NCI-H2196 treated with DMSO at 0.1 percent for 48 hours (cell line): ENCODE measurements around the gene RBP4.

Experiments used
- DNase-seq: peaks from one replicate; lab custom pipeline; 2025; ENCODE audit not compliant: unreplicated experiment; lab: John Stamatoyannopoulos, UW

Gene RBP4

DNA sequence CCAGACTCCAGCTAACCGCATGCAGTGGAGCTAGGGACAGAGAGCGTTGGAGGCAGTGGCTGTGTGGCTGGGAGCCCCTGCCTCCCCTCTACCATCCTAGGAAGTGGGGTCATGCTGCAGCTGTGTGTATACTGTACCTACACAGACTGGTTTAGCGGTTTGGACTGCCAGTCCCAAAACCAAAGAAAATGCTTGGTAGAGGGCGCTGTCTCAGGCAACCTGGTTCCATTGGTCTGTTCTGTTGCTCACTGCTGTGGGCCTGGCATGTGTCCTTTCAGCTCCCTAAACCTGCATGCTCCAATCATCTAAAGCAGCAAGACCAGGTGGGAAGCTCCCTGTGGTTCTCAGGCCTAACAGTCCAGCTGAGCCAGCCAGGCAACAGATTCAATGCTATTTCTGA lies 4.5 kb downstream of the RBP4 start:
- DNase-seq = no peak

DNA sequence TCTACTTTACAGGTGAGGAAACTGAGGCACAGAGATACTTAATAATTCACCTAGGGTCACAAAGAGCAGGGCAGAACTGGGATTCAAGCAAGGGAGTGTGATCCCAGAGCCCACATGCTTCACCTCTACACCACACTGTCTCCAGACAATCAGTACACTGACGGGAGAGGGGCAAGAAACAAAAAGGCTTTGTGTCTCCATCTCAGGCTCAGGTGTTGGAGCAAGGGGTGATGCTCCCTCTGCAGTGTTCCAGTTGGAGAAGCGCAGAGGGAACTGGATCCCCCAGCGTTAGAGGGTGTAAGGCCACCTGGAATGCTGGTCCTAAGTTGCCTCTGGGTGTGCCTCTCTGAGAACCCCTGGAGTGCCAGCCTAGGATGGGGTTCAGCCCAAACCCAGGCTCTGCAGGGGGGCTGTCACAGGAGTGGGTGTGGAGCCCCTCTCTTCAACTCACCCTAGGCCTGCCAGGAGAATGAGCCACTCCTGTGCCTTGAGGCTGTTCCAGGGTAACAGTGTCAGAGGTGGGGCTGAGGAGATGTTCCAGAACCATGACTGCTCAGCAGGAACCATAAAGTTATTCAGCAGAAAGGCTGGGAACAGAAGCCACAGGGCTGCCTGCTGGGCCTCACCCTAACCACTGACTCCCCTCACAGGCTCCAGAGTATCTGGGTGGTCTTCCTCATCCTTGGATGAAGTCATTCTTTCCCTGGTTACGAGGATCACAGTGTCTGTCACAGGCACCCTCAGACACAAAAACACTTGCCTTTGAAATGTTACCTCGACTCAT lies 5.5 kb downstream of the RBP4 start:
- no peak for DNase-seq

DNA sequence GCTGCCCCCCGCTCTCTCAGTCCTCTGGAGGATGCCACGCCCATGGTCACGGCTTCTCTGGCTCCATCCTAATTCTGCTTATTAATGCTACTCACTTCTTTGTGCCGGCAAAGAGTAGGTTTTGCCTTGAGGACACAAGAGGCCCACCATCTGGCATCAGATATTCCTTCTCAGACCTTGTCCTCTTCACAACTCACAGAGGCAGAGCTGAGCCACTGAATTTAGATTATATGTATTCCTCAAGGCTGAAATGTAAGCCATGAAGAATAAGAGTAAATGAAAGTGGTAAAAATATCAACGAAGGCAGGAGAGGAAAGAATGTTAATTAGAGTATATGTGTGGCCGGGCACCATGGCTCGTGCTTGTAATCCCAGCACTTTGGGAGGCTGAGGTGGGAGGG lies 6.5 kb downstream of the RBP4 start:
- DNase-seq = no peak

DNA sequence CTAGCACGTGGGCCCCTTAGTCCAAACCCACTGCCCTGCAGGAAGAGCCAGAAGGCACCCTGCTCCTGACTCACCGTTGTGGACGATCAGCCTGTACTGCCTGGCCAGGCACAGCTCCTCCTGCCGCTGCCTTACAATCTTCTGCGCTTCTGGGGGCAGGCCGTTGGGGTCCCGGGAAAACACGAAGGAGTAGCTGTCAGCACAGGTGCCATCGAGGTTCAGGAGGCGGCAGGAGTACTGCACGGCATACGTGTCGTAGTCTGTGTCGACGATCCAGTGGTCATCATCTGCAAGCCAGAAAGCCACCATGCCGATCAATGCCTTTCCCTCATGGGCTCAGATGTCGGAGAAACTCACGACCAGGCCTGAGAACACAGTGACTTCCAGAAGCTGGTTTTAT lies 7.3 kb downstream of the RBP4 start:
- DNase-seq = no peak

DNA sequence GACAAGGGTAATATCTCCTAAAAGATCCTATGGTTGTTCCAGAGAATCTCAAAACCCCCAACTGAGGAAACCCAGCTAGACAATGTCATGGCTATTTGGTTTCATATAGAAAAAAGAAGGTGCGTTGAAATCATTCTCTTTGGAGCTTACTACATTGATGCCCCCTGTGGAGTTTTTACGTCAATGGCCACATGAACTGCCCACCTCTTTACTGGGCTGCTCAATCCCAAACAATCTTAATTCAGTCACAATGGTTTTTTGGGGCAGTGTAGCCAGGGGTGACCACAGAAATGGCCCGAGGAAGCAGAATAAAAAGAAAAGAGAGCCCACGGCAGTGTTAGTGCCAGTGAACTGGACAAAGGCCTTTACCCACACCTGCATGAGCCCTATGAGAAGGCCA lies 7.8 kb downstream of the RBP4 start:
- no peak for DNase-seq

DNA sequence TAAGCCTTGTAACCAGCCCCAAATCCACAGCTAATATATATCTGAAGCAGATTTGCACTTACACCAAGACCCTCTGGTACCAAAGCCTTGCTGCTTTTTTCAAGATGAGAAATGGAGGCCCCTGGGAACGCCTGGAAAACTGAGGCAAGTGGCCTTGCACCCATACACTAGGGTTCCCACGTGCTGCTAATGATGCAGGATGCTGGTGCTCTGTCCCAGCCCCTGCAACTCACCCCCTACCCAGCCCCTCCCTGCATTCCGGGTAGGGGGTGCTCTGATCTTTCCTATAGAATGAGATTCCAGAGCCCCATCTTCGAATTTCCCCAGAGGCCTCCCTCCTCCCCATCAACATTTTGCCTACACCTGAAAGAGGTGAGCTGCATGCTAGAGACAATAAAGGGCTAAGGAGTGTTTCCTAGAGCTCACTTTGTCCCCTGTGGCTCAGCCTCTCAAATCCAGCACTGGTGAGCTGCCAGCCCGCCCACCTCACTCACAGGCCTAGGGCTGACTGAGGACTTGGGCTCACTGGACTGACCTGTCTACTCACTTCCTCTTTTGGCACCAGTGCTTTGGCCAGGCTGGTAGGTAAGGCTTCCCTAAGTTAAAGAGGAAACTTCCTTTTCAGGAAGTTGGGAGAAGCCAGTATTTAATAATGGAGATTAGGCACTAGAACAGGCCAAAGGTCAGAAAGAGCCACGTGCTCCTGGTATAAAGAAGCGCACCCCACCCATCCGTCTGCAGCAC lies 9.8 kb downstream of the RBP4 start:
- no peak for DNase-seq

DNA sequence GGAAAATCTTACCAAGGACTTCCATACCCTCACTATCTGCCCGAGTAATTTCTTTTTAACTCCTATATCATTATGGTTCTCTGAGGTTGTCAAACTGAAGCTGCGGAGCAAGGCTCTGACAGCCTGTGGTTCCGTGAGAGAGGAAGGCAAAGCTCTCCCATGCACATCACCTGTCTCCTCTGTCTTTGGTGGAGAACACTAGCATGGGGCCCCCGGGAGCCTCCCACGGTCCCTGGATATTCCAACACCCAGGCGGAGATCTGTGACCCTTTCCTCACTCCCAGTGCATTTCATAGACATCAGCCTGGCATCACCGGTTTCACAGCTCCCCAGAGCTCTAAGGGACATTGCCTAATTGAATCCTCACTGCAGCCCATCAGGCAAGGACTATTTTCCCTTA lies 10.4 kb downstream of the RBP4 start:
- no peak for DNase-seq

DNA sequence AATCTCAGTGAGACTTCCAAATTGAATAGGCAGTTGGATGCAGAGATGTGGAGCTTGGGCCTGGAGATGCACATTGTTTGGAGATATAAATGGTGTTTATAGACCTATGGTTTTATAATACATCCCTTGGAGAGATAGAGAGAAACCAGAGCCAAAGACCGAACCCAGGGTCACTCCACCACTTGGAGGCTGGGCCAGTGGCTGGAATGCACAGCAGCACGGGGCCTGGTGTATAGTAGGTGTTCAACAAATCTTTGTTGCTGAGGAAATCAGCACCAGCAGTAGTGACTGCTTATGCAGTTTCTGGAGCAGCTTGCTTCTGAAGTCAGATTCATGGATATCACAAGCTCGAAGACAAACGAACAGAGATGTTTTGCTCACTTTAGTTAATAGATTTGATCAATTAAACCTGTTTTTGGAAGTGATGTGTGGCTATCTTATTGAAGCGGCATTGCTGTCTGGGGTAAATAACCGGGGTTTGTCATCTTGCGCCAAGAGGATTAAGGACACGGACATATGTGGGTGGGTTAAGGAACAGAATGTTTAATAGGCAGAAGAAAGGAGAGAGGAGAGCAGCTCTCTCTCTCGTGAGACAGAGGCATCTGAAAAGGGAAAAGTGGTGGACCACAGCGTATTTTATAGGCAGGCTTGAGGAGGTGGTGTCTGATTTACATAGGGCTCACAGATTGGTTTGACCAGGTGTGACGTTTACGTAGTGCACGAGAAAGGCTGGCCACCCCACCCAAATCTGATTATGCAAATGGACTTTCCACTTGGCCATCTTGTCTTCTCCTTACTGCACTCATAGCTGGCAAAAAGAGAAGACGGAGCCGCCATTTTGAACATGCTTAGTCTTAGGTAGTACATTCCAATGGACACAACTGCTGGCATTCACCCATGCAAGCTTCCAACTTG lies 11.1 kb downstream of the RBP4 start:
- DNase-seq = no peak

DNA sequence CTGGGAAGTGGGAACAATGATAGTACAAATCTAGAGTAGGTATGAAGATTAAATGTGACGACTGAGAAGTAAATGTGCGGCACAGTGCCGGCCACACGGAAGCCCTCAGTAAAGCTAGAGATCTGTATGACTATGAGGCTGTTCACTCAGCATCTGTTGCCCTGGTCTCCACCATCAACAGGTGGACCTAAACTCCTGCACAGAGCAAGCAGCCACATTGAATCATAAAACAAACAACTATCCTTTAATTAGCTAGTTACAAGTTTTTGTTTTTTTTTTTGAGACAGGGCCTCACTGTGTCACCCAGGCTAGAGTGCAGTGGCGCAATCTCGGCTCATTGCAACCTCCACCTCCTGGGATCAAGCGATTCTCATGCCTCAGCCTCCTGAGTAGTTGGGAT lies 16.6 kb downstream of the RBP4 start:
- DNase-seq = no peak

DNA sequence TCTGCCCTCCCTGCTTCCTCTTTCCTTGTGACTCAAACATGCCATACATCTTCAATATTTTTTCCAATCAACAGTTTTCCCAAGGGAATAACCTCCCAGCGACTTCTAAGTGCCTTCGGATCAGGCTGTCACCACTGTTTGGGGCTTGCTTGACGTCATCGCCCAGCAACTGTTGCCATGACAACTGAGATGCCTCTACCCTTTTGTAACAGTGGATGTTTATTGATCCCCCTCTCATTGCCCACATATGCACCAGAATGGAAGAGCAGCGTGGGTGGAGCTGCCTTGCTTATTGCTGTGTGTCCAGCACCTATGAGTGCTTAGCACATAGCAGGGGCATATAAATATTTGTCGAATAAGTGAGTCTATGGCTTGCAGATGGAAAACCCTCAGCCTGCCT lies 20.2 kb downstream of the RBP4 start:
- no peak for DNase-seq

DNA sequence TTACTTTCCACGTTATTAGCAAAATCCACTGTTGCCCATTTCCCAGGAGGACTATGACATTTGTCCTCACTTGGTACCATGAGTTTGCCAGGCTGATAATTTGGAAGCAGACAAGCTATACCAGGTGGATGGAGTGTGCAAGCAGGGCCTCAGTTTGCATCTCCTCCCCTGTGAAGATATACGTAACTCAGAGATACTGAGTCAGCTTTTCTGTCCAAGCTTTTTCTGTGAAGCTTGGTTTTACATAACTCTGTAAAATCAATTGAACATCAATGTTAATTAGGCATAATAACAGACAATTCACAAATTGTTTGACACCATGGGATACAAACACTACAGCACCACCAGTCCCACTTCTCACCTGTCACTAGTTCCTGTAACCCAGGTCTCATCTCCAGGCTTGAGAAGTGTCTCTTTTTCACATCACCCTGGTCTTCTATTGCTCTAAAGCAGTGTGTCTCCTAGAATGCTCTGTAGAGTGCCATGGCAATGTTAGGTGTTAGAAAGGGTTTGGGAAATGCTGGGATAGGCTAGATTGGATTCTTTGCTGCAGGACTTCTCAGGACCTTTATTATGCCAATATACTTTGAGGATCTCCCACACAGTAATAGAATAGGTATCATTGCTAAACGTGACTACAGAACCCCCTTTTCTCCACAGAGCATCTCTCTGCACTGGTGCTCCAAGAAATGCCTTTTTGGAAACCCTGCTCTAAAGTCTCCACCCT lies 20.9 kb downstream of the RBP4 start:
- DNase-seq = no peak

DNA sequence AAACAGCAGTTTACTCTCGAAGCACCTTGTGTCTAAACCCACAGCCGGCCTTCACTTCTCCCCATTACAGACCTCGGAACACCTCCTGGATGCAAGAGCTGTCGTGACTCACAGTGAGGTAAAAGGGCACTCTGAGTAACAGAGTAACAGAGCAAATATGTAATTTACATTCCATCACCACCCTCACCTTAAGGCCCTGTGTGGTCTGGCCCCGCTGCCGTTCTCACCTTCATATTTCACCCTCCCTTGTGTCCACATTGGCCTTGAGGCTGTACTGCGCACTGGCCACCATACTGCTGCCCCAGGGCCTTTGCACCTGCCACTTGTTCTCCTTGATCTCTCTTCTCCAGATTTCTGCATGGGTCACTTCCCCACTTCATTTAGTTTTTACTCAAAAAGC lies 21.9 kb downstream of the RBP4 start:
- no peak for DNase-seq

DNA sequence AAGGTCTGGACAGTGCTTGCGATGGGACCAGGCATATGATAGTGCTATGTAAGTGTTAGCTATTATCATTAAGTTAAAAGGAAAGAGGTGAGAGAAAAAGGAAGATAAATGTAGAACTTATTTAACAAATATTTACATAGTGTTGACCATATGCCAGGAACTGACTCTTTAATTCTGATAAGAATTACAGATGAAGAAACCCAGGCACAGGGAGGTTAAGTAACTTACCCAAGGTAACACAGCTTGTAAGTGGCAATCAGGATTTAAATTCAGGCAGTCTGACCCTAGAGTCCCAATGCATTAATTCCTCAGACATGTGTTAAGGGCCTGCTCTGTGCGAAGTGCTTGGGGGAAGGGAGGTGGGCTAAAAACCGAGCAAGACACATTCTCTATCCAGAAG lies 23.5 kb downstream of the RBP4 start:
- no peak for DNase-seq

DNA sequence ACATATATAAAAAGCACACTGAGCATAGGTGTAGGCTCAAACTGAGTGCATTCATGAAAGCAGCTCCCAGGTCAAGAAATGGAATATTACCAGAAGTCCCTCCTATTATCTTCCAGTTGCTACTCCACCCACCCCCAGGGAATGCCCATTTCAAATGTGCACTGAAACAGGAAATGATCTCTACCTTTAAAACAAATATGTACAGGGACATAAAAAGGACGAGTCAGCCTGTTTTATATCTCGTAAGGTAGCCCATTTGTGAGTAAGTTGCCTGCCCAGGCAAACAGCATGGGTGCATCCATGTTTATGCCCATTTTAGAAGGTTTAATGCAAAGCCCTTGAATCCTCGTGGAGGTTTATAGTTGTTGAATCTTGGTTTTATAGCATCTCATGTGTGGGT lies 24.1 kb downstream of the RBP4 start:
- DNase-seq = no peak

DNA sequence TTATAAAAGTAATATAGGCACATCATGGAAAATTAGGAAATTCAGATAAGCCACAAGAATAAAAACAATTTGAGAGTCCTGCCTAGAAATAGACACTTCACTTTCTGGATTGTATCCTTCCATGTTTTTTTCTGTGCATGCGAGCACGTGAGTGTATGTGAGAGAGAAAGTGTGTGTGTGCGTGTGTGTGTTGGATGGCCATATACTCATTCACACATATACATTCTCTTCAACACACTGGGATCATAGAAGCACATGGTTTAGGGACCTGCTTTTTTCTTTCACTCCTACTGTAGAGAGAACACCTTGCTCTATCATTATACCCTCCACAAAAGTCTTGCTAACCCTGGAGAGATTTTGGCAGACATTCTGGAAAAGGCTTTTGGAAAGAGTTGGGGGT lies 27.1 kb downstream of the RBP4 start:
- no peak for DNase-seq

DNA sequence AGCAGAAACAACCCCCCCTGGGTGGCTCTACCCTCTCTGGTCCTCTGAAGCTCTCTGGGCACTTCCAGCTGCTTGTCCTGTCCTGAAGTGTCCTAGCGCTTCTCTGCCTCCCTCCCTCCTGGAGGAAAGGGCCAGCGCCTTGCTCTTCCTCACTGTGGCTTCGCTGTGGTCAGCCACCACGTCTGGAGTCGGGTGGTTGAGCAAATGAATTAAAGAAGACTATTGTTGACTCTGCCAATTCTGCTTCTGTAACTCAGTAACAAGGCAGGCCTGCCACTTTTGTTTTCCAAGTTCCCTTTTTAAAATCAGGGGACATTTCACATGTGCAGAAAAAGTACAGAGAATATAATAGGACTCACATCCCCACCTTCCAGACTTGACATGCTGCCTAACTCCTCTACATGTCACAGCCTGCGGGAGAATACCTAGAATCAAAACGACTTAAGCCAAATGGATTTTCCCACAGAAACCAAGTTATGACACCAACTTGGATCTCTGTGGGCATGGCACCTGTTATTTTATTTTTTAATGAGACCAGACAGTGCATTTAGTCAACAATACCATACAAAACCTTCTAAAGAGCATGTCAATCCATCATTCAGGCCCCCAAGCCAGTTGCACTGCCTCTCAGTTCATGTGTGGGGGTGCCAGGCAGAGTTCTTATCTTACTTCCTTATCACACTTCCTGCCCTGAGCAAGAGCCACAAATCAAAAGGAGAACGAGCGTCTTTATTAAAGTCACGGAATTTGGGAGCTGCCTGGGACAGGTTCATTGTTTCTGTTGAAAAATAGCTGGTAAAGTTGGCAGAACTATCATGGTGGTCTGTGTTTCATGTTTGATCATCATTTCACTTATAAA lies 27.8 kb downstream of the RBP4 start:
- DNase-seq = no peak

DNA sequence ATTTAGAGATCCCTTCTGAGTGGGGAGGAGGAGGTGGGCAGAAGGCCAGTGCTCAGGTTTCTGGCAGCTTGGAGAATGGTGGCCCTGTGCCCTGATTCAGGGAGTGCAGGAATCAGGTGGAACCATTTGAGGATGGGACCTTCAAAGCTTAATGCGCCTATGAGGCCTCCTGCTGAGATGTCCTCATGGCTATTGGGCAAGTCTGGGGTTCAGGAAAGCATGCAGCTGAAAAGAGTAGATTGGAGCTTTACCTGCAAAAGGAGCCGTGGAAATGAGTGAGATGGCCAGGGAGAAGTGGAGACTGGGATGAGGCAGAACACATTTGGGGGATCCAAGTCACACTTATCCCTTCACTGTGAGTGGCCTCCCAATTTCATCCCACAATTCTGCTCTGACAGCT lies 28.4 kb downstream of the RBP4 start:
- no peak for DNase-seq

DNA sequence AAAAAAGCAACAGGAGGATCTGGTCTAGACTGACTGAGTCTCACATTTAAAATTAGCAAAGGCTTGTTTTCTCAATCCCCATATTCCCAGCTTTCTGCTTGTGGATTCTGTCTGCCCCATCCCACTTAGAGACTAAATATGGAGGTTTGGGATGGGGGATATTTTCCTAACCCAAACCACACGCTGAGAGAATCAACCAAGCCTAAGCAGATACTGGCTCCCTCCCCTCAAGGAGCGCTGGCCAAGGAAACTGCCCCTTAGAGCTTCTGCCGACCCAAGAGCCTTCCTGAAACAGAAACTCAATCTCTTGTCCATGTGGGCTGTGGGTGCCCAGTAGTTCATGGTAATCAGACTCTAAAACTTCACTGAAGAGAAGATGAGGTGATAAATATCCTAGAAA lies 30.7 kb downstream of the RBP4 start:
- DNase-seq = no peak

DNA sequence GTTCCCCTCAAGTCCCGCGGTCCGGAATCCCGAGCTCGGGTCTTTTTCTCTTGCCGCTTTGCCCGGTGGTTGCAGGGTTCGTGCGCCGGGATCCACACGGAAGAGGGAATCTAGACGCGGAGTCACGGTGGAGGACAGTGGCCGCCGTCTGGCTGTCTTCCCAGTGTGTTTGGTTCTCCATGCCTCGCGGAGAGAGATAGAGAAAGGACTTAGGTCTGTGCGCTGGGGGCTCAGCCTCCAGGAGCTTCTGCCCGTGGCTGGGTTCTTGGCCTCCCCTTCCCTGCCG lies 33.0 kb downstream of the RBP4 start:
- DNase-seq = no peak
